ENCODE results near the gene SUPT5H. TPM values are rescaled to one million over a fixed set of nuclear protein-coding genes. Genes with fewer than 3 reads are reported as not detected.

The SUPT5H gene
- total RNA-seq, 3 donors from 2014 or later, result 101 to 122 (median 102) TPM

DNA sequence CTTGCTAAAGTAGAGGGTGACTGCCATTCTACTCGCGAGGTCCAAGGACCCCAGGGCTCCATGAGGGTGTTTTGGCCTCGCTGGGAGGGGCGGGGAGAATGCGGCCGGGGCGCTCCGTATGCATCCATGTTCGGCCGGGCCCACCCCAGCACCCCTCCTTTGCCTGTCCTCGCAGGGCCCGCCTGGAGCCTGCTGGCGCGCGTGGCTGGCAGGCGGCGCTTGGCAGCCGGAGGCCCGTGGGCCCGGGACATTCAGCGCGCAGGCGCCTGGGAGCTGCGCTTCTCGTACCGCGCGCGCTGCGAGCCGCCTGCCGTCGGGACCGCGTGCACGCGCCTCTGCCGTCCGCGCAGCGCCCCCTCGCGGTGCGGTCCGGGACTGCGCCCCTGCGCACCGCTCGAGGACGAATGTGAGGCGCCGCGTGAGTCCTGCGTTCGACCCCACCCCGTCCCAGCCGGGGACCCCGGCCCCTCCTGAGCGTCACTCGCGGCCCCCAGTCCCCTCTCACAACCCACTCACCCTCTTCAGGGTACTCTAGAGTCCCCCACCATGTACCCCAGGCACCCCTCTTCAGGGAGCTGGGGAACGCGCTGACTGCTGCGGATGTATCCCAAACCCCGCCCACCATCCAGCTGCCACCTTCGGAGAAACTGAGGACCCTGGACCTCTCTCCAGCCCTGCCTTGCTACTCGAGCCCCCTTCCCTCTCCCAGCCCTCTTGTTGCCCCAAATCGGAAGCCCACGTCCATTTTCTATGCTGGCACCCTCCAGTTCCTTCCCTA lies 57.4 kb downstream of the SUPT5H start:
- ATAC-seq (peak; percentile 91), DNase-seq (peak; percentile 59 to 73 (median 65))
- Histone ChIP-seq H3K9me3 (no peaks in the 10 kb centered on the region), H3K4me3 (no peak overlapping the region), H3K36me3 (ENCODE audit: low read depth) (no peaks in the 10 kb centered on the region), H3K4me1 (ENCODE audit: low read depth) (peaks cover 24% of the 10 kb centered on the region)
- intact Hi-C loops (cut with DNase I, micrococcal nuclease), result no loop called here
- TF ChIP-seq, protein P1, sequence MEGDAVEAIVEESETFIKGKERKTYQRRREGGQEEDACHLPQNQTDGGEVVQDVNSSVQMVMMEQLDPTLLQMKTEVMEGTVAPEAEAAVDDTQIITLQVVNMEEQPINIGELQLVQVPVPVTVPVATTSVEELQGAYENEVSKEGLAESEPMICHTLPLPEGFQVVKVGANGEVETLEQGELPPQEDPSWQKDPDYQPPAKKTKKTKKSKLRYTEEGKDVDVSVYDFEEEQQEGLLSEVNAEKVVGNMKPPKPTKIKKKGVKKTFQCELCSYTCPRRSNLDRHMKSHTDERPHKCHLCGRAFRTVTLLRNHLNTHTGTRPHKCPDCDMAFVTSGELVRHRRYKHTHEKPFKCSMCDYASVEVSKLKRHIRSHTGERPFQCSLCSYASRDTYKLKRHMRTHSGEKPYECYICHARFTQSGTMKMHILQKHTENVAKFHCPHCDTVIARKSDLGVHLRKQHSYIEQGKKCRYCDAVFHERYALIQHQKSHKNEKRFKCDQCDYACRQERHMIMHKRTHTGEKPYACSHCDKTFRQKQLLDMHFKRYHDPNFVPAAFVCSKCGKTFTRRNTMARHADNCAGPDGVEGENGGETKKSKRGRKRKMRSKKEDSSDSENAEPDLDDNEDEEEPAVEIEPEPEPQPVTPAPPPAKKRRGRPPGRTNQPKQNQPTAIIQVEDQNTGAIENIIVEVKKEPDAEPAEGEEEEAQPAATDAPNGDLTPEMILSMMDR (IDR thresholded peaks at IDR 0.05), result peak; percentile 95

DNA sequence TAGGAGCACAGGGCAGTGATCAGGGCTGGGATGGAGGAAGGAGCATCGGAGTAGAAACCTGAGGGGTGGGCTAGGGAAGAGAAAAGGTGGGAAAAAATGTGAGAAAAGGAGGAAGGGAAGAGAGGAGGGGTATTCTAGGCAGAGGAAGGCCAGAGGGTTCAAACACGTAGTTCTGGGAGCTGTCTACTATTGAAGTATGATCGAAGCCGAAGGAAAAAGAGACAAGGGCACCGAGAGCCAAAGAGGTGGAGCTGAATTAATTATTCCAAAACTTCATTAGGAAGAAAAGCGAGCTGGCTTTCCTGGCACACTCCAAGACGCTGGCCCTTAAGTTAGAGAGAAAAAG lies 61.2 kb downstream of the SUPT5H start:
- H3K4me1 ChIP-seq (ENCODE audit: low read depth), result peaks cover 8% of the 10 kb centered on the region
- intact Hi-C loops (cut with DNase I, micrococcal nuclease), result no loop called here
- ATAC-seq (no peak), DNase-seq (no peak)
- H3K9me3 ChIP-seq, result no peaks in the 10 kb centered on the region
- no peaks in the 10 kb centered on the region for H3K36me3 ChIP-seq (ENCODE audit: low read depth)
- H3K4me3 ChIP-seq, result no peak overlapping the region
- TF ChIP-seq, protein P1 (IDR thresholded peaks at IDR 0.05), result no peak

DNA sequence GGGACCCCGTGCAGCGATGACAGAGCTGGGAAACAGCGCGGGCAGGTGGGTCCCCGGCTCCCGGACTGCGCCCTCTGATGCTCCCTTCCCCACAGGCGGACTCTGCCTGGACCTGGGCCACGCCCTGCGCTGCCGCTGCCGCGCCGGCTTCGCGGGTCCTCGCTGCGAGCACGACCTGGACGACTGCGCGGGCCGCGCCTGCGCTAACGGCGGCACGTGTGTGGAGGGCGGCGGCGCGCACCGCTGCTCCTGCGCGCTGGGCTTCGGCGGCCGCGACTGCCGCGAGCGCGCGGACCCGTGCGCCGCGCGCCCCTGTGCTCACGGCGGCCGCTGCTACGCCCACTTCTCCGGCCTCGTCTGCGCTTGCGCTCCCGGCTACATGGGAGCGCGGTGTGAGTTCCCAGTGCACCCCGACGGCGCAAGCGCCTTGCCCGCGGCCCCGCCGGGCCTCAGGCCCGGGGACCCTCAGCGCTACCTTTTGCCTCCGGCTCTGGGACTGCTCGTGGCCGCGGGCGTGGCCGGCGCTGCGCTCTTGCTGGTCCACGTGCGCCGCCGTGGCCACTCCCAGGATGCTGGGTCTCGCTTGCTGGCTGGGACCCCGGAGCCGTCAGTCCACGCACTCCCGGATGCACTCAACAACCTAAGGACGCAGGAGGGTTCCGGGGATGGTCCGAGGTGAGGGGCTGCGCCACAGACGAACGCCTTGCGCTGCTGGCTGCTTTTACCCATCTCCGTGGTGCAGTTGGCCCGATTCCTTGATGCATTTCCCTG lies 61.7 kb downstream of the SUPT5H start:
- Histone ChIP-seq H3K9me3 (no peaks in the 10 kb centered on the region), H3K4me3 (no peak overlapping the region), H3K4me1 (ENCODE audit: low read depth) (peaks cover 8% of the 10 kb centered on the region), H3K36me3 (ENCODE audit: low read depth) (no peaks in the 10 kb centered on the region)
- intact Hi-C loops (cut with DNase I, micrococcal nuclease), result no loop called here
- peak; percentile 69 for ATAC-seq
- peak; percentile 18 to 54 (median 49) for DNase-seq
- TF ChIP-seq, protein P1 (IDR thresholded peaks at IDR 0.05), result no peak

DNA sequence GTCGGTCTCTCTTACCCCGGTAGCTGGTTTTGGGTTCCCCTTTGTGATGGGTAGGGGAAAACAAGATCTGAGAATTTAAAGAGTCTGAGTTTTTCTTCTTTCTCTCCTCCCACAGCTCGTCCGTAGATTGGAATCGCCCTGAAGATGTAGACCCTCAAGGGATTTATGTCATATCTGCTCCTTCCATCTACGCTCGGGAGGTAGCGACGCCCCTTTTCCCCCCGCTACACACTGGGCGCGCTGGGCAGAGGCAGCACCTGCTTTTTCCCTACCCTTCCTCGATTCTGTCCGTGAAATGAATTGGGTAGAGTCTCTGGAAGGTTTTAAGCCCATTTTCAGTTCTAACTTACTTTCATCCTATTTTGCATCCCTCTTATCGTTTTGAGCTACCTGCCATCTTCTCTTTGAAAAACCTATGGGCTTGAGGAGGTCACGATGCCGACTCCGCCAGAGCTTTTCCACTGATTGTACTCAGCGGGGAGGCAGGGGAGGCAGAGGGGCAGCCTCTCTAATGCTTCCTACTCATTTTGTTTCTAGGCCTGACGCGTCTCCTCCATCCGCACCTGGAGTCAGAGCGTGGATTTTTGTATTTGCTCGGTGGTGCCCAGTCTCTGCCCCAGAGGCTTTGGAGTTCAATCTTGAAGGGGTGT lies 62.5 kb downstream of the SUPT5H start:
- no peaks in the 10 kb centered on the region for H3K36me3 ChIP-seq (ENCODE audit: low read depth)
- TF ChIP-seq, protein P1 (IDR thresholded peaks at IDR 0.05), result no peak
- peaks cover 8% of the 10 kb centered on the region for H3K4me1 ChIP-seq (ENCODE audit: low read depth)
- no peak overlapping the region for H3K4me3 ChIP-seq
- no peak for ATAC-seq
- DNase-seq, result no peak
- intact Hi-C loops (cut with DNase I, micrococcal nuclease), result no loop called here
- H3K9me3 ChIP-seq, result no peaks in the 10 kb centered on the region

DNA sequence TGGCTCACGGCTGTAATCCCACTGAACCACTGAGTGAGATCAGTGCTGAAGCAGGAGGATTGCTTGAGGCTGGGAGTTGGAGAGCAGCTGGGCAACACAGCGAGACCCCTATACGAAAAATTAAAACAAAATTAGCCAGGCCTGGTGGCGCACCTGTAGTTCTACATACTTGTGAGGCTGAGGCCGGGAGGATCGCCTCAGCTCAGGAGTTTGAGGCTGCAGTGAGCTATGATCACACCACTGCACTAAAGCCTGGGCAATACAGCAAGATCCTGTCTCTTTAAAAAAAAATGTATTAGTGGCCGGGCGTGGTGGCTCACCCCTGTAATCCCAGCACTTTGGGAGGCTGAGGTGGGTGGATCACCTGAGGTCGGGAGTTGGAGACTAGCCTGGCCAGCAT lies 63.2 kb downstream of the SUPT5H start:
- no peak for ATAC-seq
- H3K4me3 ChIP-seq, result no peak overlapping the region
- DNase-seq, result no peak
- intact Hi-C loops (cut with DNase I, micrococcal nuclease), result no loop called here
- H3K36me3 ChIP-seq (ENCODE audit: low read depth), result no peaks in the 10 kb centered on the region
- TF ChIP-seq, protein P1 (IDR thresholded peaks at IDR 0.05), result no peak
- H3K9me3 ChIP-seq, result no peaks in the 10 kb centered on the region
- peaks cover 8% of the 10 kb centered on the region for H3K4me1 ChIP-seq (ENCODE audit: low read depth)
